SK-N-SH (cell line): ENCODE measurements around the gene HOXB9. TPM values are rescaled to one million over a fixed set of nuclear protein-coding genes. Genes with fewer than 3 reads are reported as not detected.
A peak's percentile ranks its signal among the peaks of the same experiment; 100 is the strongest.

ENCODE experiments used
- CTCF ChIA-PET: fragments of 300-600, 350-600 bp; formaldehyde crosslinking; extraction: SDS; loops from one replicate; lab custom pipeline; 2021; lab: Yijun Ruan, JAX
- POLR2A ChIA-PET: fragments of 350-600 bp; sonication (Branson Sonifier 250); formaldehyde crosslinking; extraction: SDS; loops from one replicate; lab custom pipeline; 2020; ENCODE audit warnings: antibody characterized with exemption, inconsistent platforms; lab: Yijun Ruan, JAX
- DNase-seq: peaks from one replicate; pipeline ENCODE4 v3.0.0; 2012
- H2AFZ ChIP-seq: fragments of 200-600 bp; sonication (generic); 2 replicates; pipeline ENCODE4 v1.8.1; 2016; ENCODE audit warnings: antibody characterized with exemption, mild to moderate bottlenecking, low read depth
- H3F3A ChIP-seq: fragments of 200-600 bp; sonication (generic); replicated peaks from 2 replicates; pipeline ENCODE3; 2016; ENCODE audit warnings: antibody characterized with exemption, mild to moderate bottlenecking; ENCODE audit not compliant: insufficient read depth
- H3K27ac ChIP-seq, 2 experiments: fragments of 200-500 bp in 1 of 2; fragments of 200-600 bp in 1 of 2; sonication (Bioruptor generic) in 1 of 2; sonication (generic), shearing (Covaris generic) in 1 of 2; 2 replicates each; pipeline versions ENCODE4 v1.5.1 to v1.6.1; 2014 to 2016; ENCODE audit warnings: low read depth in 2 of 2, inconsistent platforms in 1 of 2, low read length in 1 of 2, mild to moderate bottlenecking in 1 of 2, mixed read lengths in 1 of 2
- H3K27me3 ChIP-seq: fragments of 200-600 bp; sonication (generic), shearing (Covaris generic); 2 replicates; pipeline ENCODE4 v1.6.1; 2016; ENCODE audit warnings: mixed run types; ENCODE audit not compliant: insufficient read depth
- H3K36me3 ChIP-seq, 2 experiments: fragments of 200-500 bp in 1 of 2; fragments of 200-600 bp in 1 of 2; sonication (Bioruptor generic) in 1 of 2; sonication (generic) in 1 of 2; replicated peaks in 1 of 2; 2 replicates each; pipeline versions ENCODE3 to v1.5.1; 2014 to 2016; ENCODE audit warnings: low read length in 1 of 2, mild to moderate bottlenecking in 1 of 2; ENCODE audit not compliant: insufficient read depth in 2 of 2, control insufficient read depth in 1 of 2
- H3K4me1 ChIP-seq, 2 experiments: fragments of 200-500 bp in 1 of 2; fragments of 200-600 bp in 1 of 2; sonication (Bioruptor generic) in 1 of 2; sonication (generic), shearing (Covaris generic) in 1 of 2; 2 replicates each; pipeline versions ENCODE4 v1.5.1 to v1.6.1; 2014 to 2016; ENCODE audit warnings: low read depth in 1 of 2, low read length in 1 of 2, mixed run types in 1 of 2; ENCODE audit not compliant: insufficient read depth in 2 of 2, control insufficient read depth in 1 of 2
- H3K4me2 ChIP-seq: fragments of 200-600 bp; sonication (generic), shearing (Covaris generic); 2 replicates; pipeline ENCODE4 v1.6.1; 2017; ENCODE audit warnings: mixed run types
- H3K4me3 ChIP-seq, 2 experiments: fragments of 200-500 bp in 1 of 2; fragments of 200-600 bp in 1 of 2; sonication (Bioruptor generic) in 1 of 2; sonication (generic), shearing (Covaris generic) in 1 of 2; 2 replicates each; pipeline versions ENCODE4 v1.5.1 to v1.8.1; 2014 to 2016; ENCODE audit warnings: low read depth in 2 of 2, inconsistent platforms in 1 of 2, low read length in 1 of 2, mild to moderate bottlenecking in 1 of 2, mixed read lengths in 1 of 2, moderate library complexity in 1 of 2
- H3K79me2 ChIP-seq: fragments of 200-600 bp; sonication (generic); 2 replicates; pipeline ENCODE4 v1.8.1; 2017; ENCODE audit warnings: mild to moderate bottlenecking; ENCODE audit not compliant: insufficient read depth
- H3K9ac ChIP-seq: fragments of 200-600 bp; sonication (generic); 2 replicates; pipeline ENCODE4 v1.6.1; 2017; ENCODE audit warnings: mixed run types
- H3K9me2 ChIP-seq: fragments of 200-600 bp; sonication (generic); 2 replicates; pipeline ENCODE4 v1.6.1; 2017; ENCODE audit warnings: mixed run types
- H3K9me3 ChIP-seq: fragments of 200-600 bp; sonication (generic); 2 replicates; pipeline ENCODE4 v1.6.1; 2017; ENCODE audit warnings: mixed run types, mild to moderate bottlenecking, moderate library complexity
- H4K20me1 ChIP-seq: fragments of 200-600 bp; sonication (generic); 2 replicates; pipeline ENCODE4 v1.6.1; 2017; ENCODE audit warnings: mild to moderate bottlenecking, mixed run types; ENCODE audit not compliant: insufficient read depth
- EZH2phosphoT487 ChIP-seq: fragments of 200-600 bp; sonication (generic); IDR thresholded peaks from 2 replicates; pipeline ENCODE4 v1.6.1; 2017; ENCODE audit warnings: low read depth, mixed run types, mild to moderate bottlenecking, antibody characterized with exemption, moderate library complexity, borderline replicate concordance
- JUND ChIP-seq: IDR thresholded peaks from 2 replicates; pipeline ENCODE4 v1.4.0; 2012
- MEF2A ChIP-seq: IDR thresholded peaks from 2 replicates; pipeline ENCODE4 v1.4.0; 2012; ENCODE audit warnings: low read depth, borderline replicate concordance
- NRF1 ChIP-seq: IDR thresholded peaks from 2 replicates; pipeline ENCODE4 v1.6.1; 2012; ENCODE audit warnings: low read depth, mild to moderate bottlenecking, low read length
- POLR2AphosphoS5 ChIP-seq: IDR thresholded peaks from 2 replicates; pipeline ENCODE4 v1.6.1; 2012; ENCODE audit warnings: low read depth, low read length
- RXRA ChIP-seq: IDR thresholded peaks from 2 replicates; pipeline ENCODE4 v1.4.0; 2012; ENCODE audit warnings: low read depth, mild to moderate bottlenecking, borderline replicate concordance
- WGBS: methylation state at CpG from one replicate; pipeline ENCODE4 v1.1.6; 2017; ENCODE audit warnings: low lambda C conversion rate; 5-methylcytosine and 5-hydroxymethylcytosine counted together
- polyA plus RNA-seq, 3 experiments: library from polyadenylated mRNA; depleted of rRNA; stranded (reverse); fragments of >200 nt; gene quantifications; 2 replicates each; pipeline ENCODE4 v1.2.3, GENCODE V29; 2012
- TF ChIP-seq, protein P1 (sequence below): fragments of 150-350 bp; IDR thresholded peaks from 2 replicates; pipeline ENCODE4 v1.6.1; 2016; ENCODE audit warnings: mild to moderate bottlenecking, low read depth, low read length
- TF ChIP-seq, protein P2 (sequence below): IDR thresholded peaks from 2 replicates; pipeline ENCODE4 v1.4.0; 2012; ENCODE audit warnings: low read depth, borderline replicate concordance
- TF ChIP-seq, protein P3 (sequence below): fragments of 150-350 bp; IDR thresholded peaks from 2 replicates; pipeline ENCODE4 v1.6.1; 2017; ENCODE audit warnings: antibody characterized with exemption, low read length, low read depth, borderline replicate concordance

The HOXB9 gene
- polyA plus RNA-seq, 1 of the 3 experiments (the other 2 are of a cell fraction) = not detected

DNA sequence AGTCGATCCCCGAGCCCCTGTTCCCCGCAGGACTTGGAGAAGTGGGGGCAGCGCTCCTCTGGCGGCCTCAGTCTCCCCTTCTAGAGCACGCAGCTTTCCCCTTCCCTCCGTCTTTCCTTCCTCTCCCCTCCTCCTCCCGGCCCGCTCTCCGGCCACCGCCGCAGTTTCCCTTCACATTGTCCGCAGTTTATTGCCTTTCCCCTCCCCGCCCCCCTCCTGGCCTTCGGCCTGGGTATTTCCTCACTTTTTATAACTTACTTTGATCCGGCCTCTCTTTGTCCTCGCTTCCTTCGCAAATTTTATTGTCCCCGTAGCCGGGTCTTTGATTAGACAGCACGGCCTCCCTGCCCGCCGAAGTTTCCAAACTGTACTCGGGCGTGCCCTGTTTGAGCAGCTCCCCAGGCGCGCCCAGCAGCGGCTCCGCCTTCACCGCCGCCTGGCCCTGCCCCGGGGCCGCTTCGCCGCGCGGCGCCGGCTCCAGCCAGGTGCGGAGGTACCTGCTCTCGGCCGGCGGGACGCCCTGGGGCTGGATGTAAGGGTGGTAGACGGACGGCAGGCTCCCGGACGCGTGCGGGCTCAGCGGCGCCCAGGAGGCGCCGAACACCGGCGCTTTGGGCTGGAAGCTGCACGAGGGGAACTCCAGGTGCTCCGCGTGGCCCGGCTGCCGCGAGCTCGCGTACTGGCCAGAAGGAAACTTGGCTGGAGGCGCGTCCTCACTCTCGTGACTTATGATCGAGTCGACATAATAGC, 488 bp downstream of the HOXB9 start:
- no peaks in the 10 kb centered on the region for H3K9me3 ChIP-seq
- no peaks in the 10 kb centered on the region for H3F3A ChIP-seq
- H4K20me1 ChIP-seq = peaks cover 3% of the 10 kb centered on the region; the same call in 1 of the 2 replicates
- no peaks in the 10 kb centered on the region for H3K36me3 ChIP-seq
- TF ChIP-seq EZH2phosphoT487 = peak; percentile 100
- TF ChIP-seq, protein P1, sequence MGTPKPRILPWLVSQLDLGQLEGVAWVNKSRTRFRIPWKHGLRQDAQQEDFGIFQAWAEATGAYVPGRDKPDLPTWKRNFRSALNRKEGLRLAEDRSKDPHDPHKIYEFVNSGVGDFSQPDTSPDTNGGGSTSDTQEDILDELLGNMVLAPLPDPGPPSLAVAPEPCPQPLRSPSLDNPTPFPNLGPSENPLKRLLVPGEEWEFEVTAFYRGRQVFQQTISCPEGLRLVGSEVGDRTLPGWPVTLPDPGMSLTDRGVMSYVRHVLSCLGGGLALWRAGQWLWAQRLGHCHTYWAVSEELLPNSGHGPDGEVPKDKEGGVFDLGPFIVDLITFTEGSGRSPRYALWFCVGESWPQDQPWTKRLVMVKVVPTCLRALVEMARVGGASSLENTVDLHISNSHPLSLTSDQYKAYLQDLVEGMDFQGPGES = no peak
- no peak overlapping the region for H3K9ac ChIP-seq
- CTCF ChIA-PET = interaction anchor here (0.8 to 7.6 kb wide), 10 partner anchors 7 to 381 kb away, joined by 3 to 50 read pairs (median 4); no protein-coding TSS in a partner anchor
- WGBS = 3% methylated on average over 51 of the region's 69 CpGs
- peak overlapping the region; percentile 70 for H3K4me2 ChIP-seq
- no peak overlapping the region for H3K4me3 ChIP-seq
- H2AFZ ChIP-seq = peak overlapping the region; percentile 60
- H3K27me3 ChIP-seq = peaks cover 98% of the 10 kb centered on the region
- no peak overlapping the region for H3K27ac ChIP-seq
- H3K4me1 ChIP-seq = no peaks in the 10 kb centered on the region
- POLR2A ChIA-PET = no interaction called here
- no peaks in the 10 kb centered on the region for H3K79me2 ChIP-seq
- no peaks in the 10 kb centered on the region for H3K9me2 ChIP-seq
- no peak for DNase-seq

DNA sequence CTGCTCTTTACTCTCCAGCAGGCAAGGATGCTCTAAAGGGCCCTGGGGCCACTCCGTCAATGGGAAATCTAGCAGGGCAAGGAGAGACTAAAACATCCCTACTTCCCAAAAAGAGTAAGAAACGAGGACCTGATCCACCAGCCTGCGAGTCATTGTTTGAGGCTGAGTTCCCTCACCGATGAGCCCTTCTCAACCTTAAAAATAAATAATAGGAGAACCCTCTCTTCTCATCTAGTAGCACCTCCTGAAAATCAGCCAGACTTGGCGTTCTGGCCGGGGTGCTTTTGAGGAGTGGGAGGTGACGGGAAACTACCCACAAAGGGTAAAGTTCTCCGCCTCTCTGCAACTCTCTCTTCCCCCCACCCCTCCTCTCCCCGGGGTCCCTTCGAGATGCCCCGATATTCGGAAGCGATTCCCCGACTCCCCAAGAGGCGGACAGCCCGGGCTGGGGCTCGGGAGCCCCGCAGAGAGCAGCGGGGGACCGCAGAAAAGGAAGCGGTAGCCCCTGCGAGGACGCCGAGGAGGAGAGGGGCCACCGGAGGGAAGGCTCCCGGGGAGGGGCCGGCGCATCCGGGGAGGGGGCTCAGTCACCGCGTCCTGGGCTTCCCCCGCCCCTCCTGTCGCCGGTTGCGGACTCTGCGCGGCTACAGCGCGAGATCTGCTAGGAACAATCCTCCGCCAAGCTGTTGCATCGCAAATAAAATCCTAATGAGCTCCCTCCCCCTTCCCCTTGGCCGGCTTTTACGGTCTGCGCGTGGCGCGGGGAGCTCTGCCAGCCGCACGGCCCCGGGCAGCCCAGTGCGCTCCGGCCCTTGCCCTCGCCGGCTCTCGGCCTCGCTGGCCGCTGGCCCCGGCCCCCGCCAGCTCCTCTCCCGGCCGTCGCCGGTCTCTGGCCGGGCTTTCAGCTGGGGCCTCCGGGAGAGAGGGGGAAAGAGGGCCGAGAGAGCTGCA, 1.3 kb downstream of the HOXB9 start:
- POLR2A ChIA-PET = no interaction called here
- no peaks in the 10 kb centered on the region for H3K4me1 ChIP-seq
- H3K79me2 ChIP-seq = no peaks in the 10 kb centered on the region
- no peak overlapping the region for H3K4me3 ChIP-seq
- no peaks in the 10 kb centered on the region for H3K9me3 ChIP-seq
- H3K9me2 ChIP-seq = no peaks in the 10 kb centered on the region
- H3K27me3 ChIP-seq = peaks cover 98% of the 10 kb centered on the region
- H2AFZ ChIP-seq = no peak overlapping the region
- peaks cover 3% of the 10 kb centered on the region; the same call in 1 of the 2 replicates for H4K20me1 ChIP-seq
- no peak overlapping the region for H3K27ac ChIP-seq
- CTCF ChIA-PET = interaction anchor here (0.8 to 7.6 kb wide), 13 partner anchors 11 to 476 kb away, joined by 3 to 50 read pairs (median 5); no protein-coding TSS in a partner anchor
- WGBS = 2% methylated on average over 43 of the region's 66 CpGs
- TF ChIP-seq, protein P2, sequence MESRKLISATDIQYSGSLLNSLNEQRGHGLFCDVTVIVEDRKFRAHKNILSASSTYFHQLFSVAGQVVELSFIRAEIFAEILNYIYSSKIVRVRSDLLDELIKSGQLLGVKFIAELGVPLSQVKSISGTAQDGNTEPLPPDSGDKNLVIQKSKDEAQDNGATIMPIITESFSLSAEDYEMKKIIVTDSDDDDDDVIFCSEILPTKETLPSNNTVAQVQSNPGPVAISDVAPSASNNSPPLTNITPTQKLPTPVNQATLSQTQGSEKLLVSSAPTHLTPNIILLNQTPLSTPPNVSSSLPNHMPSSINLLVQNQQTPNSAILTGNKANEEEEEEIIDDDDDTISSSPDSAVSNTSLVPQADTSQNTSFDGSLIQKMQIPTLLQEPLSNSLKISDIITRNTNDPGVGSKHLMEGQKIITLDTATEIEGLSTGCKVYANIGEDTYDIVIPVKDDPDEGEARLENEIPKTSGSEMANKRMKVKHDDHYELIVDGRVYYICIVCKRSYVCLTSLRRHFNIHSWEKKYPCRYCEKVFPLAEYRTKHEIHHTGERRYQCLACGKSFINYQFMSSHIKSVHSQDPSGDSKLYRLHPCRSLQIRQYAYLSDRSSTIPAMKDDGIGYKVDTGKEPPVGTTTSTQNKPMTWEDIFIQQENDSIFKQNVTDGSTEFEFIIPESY = no peak
- TF ChIP-seq MEF2A (no peak), POLR2AphosphoS5 (no peak), RXRA (no peak), JUND (no peak), NRF1 (no peak)
- TF ChIP-seq, protein P3, sequence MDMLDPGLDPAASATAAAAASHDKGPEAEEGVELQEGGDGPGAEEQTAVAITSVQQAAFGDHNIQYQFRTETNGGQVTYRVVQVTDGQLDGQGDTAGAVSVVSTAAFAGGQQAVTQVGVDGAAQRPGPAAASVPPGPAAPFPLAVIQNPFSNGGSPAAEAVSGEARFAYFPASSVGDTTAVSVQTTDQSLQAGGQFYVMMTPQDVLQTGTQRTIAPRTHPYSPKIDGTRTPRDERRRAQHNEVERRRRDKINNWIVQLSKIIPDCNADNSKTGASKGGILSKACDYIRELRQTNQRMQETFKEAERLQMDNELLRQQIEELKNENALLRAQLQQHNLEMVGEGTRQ = no peak
- H3K4me2 ChIP-seq = peak overlapping the region; percentile 70; the same call in 1 of the 2 replicates
- H3K36me3 ChIP-seq = no peaks in the 10 kb centered on the region
- H3F3A ChIP-seq = no peaks in the 10 kb centered on the region
- no peak overlapping the region for H3K9ac ChIP-seq
- peak; percentile 73 for DNase-seq
